ENCODE results near the gene JMJD1C.

DNA sequence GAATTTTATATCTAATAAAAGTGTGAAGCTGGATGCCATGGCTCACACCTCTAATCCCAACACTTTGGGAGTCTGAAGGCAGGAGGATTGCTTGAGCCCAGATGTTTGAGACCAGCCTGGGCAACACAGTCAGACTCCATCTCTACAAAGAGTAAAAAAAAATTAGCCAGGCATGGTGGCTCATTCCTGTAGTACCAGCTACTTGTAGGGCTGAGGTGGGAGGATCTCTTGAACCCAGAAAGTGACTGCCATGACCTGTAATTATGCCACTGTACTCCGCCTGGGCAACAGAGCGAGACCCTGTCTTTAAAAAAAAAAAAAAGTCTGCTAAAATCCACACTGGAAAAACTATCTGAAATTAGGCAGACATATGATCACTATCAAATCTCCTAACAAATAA is 7.6 kb downstream of the JMJD1C start:
- TF ChIP-seq, protein P1, sequence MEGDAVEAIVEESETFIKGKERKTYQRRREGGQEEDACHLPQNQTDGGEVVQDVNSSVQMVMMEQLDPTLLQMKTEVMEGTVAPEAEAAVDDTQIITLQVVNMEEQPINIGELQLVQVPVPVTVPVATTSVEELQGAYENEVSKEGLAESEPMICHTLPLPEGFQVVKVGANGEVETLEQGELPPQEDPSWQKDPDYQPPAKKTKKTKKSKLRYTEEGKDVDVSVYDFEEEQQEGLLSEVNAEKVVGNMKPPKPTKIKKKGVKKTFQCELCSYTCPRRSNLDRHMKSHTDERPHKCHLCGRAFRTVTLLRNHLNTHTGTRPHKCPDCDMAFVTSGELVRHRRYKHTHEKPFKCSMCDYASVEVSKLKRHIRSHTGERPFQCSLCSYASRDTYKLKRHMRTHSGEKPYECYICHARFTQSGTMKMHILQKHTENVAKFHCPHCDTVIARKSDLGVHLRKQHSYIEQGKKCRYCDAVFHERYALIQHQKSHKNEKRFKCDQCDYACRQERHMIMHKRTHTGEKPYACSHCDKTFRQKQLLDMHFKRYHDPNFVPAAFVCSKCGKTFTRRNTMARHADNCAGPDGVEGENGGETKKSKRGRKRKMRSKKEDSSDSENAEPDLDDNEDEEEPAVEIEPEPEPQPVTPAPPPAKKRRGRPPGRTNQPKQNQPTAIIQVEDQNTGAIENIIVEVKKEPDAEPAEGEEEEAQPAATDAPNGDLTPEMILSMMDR (IDR thresholded peaks at IDR 0.05), result no peak
- TF ChIP-seq POLR2A (IDR thresholded peaks at IDR 0.05), result no peak
